Immature natural killer cell (primary cell): ENCODE data around the gene SPATA20. TPM values are rescaled to one million over a fixed set of nuclear protein-coding genes. Genes with fewer than 3 reads are reported as not detected.

Experiments
- DNase-seq, 3 donors: peaks; one replicate each; pipeline ENCODE4 v3.0.0; 2022; ENCODE audit warnings: mixed read lengths in 1 of 3
- H3K27ac Mint-ChIP-seq, 6 donors: one replicate each; pipeline ENCODE4 v1.8.0; 2020; ENCODE audit warnings: mixed read lengths in 6 of 6, mild to moderate bottlenecking in 5 of 6, inconsistent platforms in 4 of 6, moderate library complexity in 3 of 6
- H3K27me3 Mint-ChIP-seq, 3 donors: one replicate each; pipeline ENCODE4 v1.8.0; 2020 to 2021; ENCODE audit warnings: low read depth in 3 of 3, mild to moderate bottlenecking in 3 of 3, mixed read lengths in 3 of 3, moderate library complexity in 3 of 3, inconsistent platforms in 1 of 3
- H3K36me3 Mint-ChIP-seq, 3 donors: one replicate each; pipeline ENCODE4 v1.8.0; 2020; ENCODE audit warnings: mixed read lengths in 3 of 3, inconsistent platforms in 2 of 3, mild to moderate bottlenecking in 2 of 3
- H3K4me1 Mint-ChIP-seq, 2 donors: one replicate each; pipeline ENCODE4 v1.8.0; 2020; ENCODE audit warnings: inconsistent platforms in 2 of 2, mild to moderate bottlenecking in 2 of 2, mixed read lengths in 2 of 2, moderate library complexity in 1 of 2
- H3K4me3 Mint-ChIP-seq, 5 donors: one replicate each; pipeline ENCODE4 v1.8.0; 2020; ENCODE audit warnings: mild to moderate bottlenecking in 5 of 5, mixed read lengths in 5 of 5, inconsistent platforms in 3 of 5, moderate library complexity in 3 of 5
- H3K9me3 Mint-ChIP-seq, 6 donors: one replicate each; pipeline ENCODE4 v1.8.0; 2020; ENCODE audit warnings: mild to moderate bottlenecking in 6 of 6, mixed read lengths in 6 of 6, inconsistent platforms in 4 of 6, moderate library complexity in 3 of 6
- polyA plus RNA-seq, 3 donors: library from polyadenylated mRNA; unstranded; fragments of 300-500 nt; fragmentation: Illumina TruSeq; gene quantifications; one replicate each; pipeline ENCODE4 v1.2.3, GENCODE V29; 2021

SPATA20 gene
- polyA plus RNA-seq, 3 donors from 2014 or later: 9.8 to 23.0 (median 9.9) TPM

GRCh38 chr17:50514388-50514787 is 32.6 kb upstream of the SPATA20 start:
- peaks cover 2 to 4% (median 3%) of the 10 kb centered on the region in 3 donors for H3K27me3 Mint-ChIP-seq
- DNase-seq: no peak
- H3K27ac Mint-ChIP-seq: no peak overlapping the region
- H3K9me3 Mint-ChIP-seq: no peaks in the 10 kb centered on the region
- no peak overlapping the region for H3K4me3 Mint-ChIP-seq
- no peaks in the 10 kb centered on the region for H3K36me3 Mint-ChIP-seq
- H3K4me1 Mint-ChIP-seq: peaks cover 4 to 5% of the 10 kb centered on the region in 2 donors

- DNase-seq: no peak
- no peaks in the 10 kb centered on the region for H3K9me3 Mint-ChIP-seq
- no peaks in the 10 kb centered on the region for H3K4me1 Mint-ChIP-seq
- H3K27me3 Mint-ChIP-seq: peaks cover 2 to 3% (median 3%) of the 10 kb centered on the region in 3 donors
- no peaks in the 10 kb centered on the region for H3K36me3 Mint-ChIP-seq
- no peak overlapping the region for H3K4me3 Mint-ChIP-seq
- H3K27ac Mint-ChIP-seq: no peak overlapping the region
These were observed 31.9 kb upstream of the SPATA20 start for GRCh38 chr17:50514936-50515702.

DNA sequence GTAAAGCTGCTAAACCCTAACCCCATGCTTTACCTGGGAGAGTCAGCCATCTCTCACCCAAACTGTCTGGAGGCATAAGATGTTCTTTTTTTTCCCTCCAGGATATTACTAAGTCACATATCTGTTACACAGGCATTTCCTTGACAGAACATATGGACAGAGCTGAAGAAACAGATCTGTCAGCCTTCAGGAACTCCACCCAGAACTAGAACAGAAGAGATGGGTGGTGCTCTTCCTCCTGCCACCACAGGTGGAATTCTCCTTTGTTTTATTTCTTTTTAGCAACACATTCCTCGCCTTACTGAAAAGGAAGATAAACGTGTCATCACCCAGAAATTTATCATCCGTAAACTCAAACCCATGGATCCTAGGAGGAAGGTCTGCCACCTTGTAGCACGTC is 30.0 kb upstream of the SPATA20 start:
- Mint-ChIP-seq H3K4me3 (no peak overlapping the region), H3K27ac (no peak overlapping the region), H3K36me3 (no peaks in the 10 kb centered on the region), H3K27me3 (peaks cover 2 to 3% (median 3%) of the 10 kb centered on the region in 3 donors), H3K9me3 (no peaks in the 10 kb centered on the region), H3K4me1 (no peaks in the 10 kb centered on the region)
- no peak for DNase-seq

DNA sequence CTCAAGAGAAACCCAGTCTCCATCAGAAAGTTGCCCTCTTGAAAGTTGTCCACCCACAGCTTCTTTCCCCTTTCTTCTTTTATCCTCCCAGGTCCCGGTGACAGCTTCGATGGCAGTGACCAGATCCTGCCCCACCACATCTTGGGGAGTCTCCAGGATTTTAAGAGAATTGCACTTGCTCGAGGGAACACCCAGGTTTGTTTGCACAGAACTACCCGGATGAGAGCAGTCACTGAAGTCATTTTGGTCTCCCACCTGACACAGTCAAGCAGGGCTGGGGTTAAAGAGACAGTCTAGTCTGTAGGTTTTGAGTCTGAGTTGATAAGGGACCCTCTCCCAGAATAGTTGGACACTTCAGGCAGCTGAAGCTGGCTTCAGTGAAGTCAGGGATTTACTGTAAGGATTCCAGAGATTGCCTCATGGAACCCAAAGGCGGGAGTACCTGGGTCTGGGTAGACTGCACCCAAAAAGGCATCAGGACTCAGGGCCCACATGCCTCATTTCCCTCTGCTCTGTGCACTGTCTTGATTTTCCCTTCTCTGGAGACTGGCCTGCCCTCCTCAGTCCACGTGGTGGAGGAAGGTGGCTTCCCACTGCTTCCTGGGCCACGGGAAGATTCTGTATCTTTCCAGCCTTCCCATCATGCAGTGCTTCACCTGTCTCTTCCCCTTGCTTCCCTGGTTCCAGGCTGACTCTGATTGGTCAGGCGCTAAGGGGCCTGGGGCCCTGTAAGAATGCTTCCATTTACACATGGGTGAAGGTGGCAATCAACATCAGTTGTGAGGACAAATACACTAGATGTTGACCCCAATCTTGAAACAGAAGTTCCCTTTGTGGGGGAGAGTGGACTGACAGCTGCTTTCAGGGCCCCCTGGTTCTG is 29.2 kb upstream of the SPATA20 start:
- Mint-ChIP-seq H3K36me3 (no peaks in the 10 kb centered on the region), H3K9me3 (no peaks in the 10 kb centered on the region), H3K4me1 (no peaks in the 10 kb centered on the region), H3K27me3 (peaks cover 2 to 3% (median 3%) of the 10 kb centered on the region in 3 donors), H3K27ac (no peak overlapping the region), H3K4me3 (no peak overlapping the region)
- no peak for DNase-seq

DNA sequence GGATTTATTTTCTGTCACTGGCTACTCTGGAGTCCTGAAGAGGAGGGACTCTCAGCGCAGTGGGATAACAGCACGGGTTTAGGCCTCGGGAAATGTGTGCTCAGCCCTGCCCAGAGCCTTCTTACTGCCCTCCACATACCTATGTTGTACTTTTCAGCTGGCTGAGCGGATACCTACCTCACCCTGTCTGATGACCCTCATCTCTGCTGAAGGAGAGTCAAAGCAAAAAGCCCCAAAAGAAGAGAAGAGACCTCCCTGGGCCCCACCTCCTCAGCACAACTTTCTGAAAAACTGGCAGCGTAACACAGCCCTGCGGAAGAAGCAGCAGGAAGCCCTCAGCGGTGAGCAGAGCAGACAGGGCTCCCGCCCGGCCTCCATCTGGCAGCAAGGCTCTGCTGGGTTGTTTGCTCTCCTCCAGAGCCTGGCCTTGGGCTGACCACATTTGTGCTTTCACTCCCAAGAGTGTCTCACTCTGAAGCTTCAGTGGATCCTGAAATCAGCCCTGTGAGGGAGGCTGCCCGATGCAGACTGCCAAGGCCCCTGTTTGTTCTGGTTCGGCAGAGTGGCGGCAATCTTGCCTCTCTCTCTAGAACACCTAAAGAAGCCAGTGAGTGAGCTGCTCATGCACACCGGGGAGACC is 28.5 kb upstream of the SPATA20 start:
- H3K27me3 Mint-ChIP-seq: peaks cover 2 to 3% (median 3%) of the 10 kb centered on the region in 3 donors
- DNase-seq: no peak
- no peaks in the 10 kb centered on the region for H3K9me3 Mint-ChIP-seq
- no peaks in the 10 kb centered on the region for H3K36me3 Mint-ChIP-seq
- H3K27ac Mint-ChIP-seq: no peak overlapping the region
- no peaks in the 10 kb centered on the region for H3K4me1 Mint-ChIP-seq
- no peak overlapping the region for H3K4me3 Mint-ChIP-seq

DNA sequence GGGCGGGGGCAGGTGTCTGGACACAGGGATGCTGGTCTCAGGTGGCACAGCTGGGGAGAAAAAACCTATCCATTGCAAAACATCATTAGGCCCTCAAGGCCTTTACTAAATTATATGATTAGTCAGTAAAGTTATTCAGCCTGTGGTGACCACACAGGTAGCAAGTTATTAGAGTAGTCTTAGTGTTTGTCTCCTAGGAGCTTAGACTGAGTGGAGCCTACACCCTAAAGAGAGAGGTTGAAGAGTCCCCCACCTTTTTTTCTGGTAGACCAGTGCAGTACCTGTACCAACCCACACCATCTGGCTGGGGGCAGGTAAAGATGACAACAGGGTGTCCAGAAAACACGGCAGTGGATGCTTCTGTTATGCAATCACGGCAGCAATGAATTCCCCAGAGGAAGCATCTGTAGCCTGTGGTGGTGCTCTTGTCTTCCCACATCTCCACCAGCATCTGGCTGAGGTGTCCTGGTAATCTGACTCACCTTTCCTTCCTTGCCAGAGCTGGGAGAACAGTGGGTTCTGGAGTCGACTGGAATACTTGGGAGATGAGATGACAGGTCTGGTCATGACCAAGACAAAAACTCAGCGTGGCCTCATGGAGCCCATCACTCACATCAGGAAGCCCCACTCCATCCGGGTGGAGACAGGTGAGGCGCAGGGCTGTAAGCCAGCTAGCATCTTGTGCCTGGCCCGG is 27.7 kb upstream of the SPATA20 start:
- Mint-ChIP-seq H3K27ac (no peak overlapping the region), H3K4me3 (no peak overlapping the region), H3K4me1 (no peaks in the 10 kb centered on the region), H3K36me3 (no peaks in the 10 kb centered on the region), H3K27me3 (peaks cover 2 to 3% (median 3%) of the 10 kb centered on the region in 3 donors), H3K9me3 (no peaks in the 10 kb centered on the region)
- DNase-seq: no peak

- peaks cover 0 to 3% (median 2%) of the 10 kb centered on the region in 3 donors for H3K27me3 Mint-ChIP-seq
- H3K4me3 Mint-ChIP-seq: no peak overlapping the region
- H3K36me3 Mint-ChIP-seq: no peaks in the 10 kb centered on the region
- no peaks in the 10 kb centered on the region for H3K4me1 Mint-ChIP-seq
- H3K27ac Mint-ChIP-seq: no peak overlapping the region
- no peak for DNase-seq
- H3K9me3 Mint-ChIP-seq: no peaks in the 10 kb centered on the region
These were observed 26.5 kb upstream of the SPATA20 start for GRCh38 chr17:50520483-50520882.

DNA sequence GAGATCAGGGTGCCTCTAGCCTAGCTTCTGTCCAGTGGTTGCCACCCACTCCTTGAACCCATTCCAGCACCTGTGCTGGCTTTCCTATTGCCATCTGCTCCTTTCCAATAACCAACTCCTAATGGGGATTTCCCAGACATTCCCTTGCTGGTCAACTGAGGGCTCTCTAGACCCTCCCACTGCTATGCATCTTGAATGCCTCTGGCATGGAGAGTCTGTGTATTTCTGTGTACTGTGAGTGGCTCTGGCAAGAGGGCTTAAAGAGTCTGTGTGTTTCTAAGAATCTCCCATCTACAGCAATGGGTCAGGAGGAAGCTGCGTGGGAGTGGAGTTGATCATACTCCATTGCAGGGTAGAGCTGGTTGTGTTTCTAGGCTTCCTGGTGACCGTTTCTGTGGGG is 25.5 kb upstream of the SPATA20 start:
- Mint-ChIP-seq H3K4me1 (no peaks in the 10 kb centered on the region), H3K36me3 (no peaks in the 10 kb centered on the region), H3K27me3 (peaks cover 0 to 4% (median 2%) of the 10 kb centered on the region in 3 donors), H3K27ac (no peak overlapping the region), H3K9me3 (no peaks in the 10 kb centered on the region), H3K4me3 (no peak overlapping the region)
- no peak for DNase-seq

DNA sequence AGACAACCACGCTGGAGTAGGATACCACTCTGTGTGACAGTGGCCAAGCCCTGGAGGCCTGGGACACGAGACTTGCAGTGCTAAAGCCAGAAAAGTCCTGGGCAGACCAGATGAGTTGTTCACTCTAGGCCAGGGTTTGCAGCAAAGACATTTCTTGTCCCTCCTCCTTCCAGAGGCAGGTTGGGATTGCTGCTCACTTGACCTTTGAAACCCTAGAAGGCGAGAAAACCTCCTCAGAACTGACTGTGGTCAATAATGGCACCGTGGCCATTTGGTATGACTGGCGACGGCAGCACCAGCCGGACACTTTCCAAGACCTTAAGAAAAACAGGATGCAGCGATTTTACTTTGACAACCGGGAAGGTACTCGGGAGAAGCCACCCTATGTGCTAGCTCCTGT is 24.2 kb upstream of the SPATA20 start:
- no peaks in the 10 kb centered on the region for H3K4me1 Mint-ChIP-seq
- H3K9me3 Mint-ChIP-seq: no peaks in the 10 kb centered on the region
- H3K36me3 Mint-ChIP-seq: no peaks in the 10 kb centered on the region
- H3K27me3 Mint-ChIP-seq: peaks cover 0 to 4% (median 2%) of the 10 kb centered on the region in 3 donors
- no peak for DNase-seq
- H3K4me3 Mint-ChIP-seq: no peak overlapping the region
- no peak overlapping the region for H3K27ac Mint-ChIP-seq

DNA sequence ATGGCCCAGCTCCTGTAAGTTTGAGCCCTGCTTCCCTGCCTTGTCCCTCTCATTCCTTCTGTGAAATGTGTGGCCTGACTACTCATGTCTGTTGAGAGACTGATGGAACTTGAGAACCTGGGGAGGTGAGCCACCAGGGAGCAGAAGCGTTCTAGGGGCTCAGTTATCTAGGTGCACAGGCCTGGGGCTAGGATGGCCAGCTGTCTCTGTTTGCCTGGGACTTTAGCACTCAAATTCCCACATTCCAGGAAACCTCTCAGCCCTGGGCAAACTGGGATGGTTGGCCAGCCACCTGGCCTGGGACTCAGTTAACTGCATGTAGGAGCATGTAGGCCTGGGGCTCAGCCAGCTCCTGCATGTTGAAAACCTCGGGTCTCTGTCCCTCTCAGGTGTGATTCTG is 23.8 kb upstream of the SPATA20 start:
- H3K9me3 Mint-ChIP-seq: no peaks in the 10 kb centered on the region
- DNase-seq: no peak
- H3K36me3 Mint-ChIP-seq: no peaks in the 10 kb centered on the region
- no peak overlapping the region for H3K4me3 Mint-ChIP-seq
- H3K4me1 Mint-ChIP-seq: no peaks in the 10 kb centered on the region
- peaks cover 0 to 2% (median 2%) of the 10 kb centered on the region in 3 donors for H3K27me3 Mint-ChIP-seq
- H3K27ac Mint-ChIP-seq: no peak overlapping the region

GRCh38 chr17:50524838-50525237 is 22.1 kb upstream of the SPATA20 start:
- Mint-ChIP-seq H3K9me3 (no peaks in the 10 kb centered on the region), H3K36me3 (no peaks in the 10 kb centered on the region), H3K27ac (no peak overlapping the region), H3K27me3 (peaks cover 0 to 3% (median 2%) of the 10 kb centered on the region in 3 donors), H3K4me3 (no peak overlapping the region), H3K4me1 (no peaks in the 10 kb centered on the region)
- DNase-seq: no peak

DNA sequence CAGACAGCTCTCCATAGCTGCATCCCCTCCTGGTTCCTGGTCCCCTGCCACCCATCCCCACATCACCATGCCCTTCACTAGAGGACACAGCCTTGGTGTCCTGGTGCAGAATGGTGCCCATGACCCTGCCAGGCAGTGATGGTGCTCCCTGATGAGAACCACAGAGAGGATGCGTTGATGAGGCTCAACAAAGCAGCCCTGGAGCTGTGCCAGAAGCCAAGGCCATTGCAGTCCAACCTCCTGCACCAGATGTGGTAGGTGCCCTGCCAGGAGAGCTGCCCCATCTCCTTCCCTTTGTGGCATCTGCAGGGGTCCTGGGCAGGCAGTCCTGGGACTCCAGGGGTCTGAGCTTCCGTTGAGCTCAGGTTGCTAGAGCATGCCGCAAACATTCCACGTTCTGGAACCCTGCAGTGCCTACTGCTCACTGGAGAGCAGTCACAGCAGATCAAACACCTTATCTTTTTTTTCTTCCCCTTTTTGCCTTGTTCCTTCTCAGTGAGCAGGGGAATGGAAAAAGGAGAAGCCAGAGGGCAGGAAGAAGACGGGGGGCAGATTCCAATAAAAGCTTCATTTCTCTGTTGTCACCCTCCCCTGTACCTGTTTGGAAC is 19.7 kb upstream of the SPATA20 start:
- Mint-ChIP-seq H3K27ac (no peak overlapping the region), H3K4me1 (no peaks in the 10 kb centered on the region), H3K9me3 (no peaks in the 10 kb centered on the region), H3K4me3 (no peak overlapping the region), H3K36me3 (no peaks in the 10 kb centered on the region), H3K27me3 (peaks cover 0 to 14% (median 7%) of the 10 kb centered on the region in 3 donors)
- DNase-seq: no peak

DNA sequence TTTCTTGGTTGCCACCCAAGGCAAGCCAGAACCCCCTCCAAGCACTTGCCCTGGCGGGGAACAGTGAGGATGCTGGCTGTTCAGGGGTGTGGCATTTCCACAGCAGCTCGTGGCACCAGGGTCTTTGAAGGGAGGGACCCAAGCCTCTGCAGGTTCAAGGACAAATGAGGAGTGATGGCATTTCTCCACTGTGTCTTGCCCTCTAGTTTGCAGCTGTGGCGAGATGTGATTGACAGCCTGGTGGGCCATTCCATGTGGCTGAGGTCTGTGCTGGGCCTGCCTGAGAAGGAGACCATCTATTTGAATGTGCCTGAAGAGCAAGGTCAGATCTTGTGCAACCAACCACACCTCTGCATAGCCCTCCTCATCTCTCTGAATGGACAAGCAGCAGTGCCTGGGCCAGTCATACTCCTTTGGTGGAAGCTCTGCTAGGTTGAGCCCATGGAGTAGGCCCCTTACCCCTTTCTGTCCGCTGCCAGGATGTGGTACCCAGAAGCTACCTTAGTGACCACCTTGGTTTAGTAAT is 19.0 kb upstream of the SPATA20 start:
- H3K4me1 Mint-ChIP-seq: no peaks in the 10 kb centered on the region
- peaks cover 0 to 14% (median 7%) of the 10 kb centered on the region in 3 donors for H3K27me3 Mint-ChIP-seq
- H3K36me3 Mint-ChIP-seq: no peaks in the 10 kb centered on the region
- H3K9me3 Mint-ChIP-seq: no peaks in the 10 kb centered on the region
- no peak overlapping the region for H3K4me3 Mint-ChIP-seq
- no peak overlapping the region for H3K27ac Mint-ChIP-seq
- DNase-seq: no peak
